Epithelial cell of proximal tubule (primary cell): ENCODE measurements around the gene DPP8. TPM values are rescaled to one million over a fixed set of nuclear protein-coding genes. Genes with fewer than 3 reads are reported as not detected.
A peak's percentile ranks its signal among the peaks of the same experiment; 100 is the strongest.

Experiments
- DNase-seq: peaks from one replicate; pipeline ENCODE4 v3.0.0-alpha.2; 2011; ENCODE audit warnings: low read depth
- H3K4me3 ChIP-seq: 2 replicates; pipeline ENCODE4 v1.5.1; 2011; ENCODE audit warnings: low read depth, mild to moderate bottlenecking, low read length
- total RNA-seq: library from RNA; depleted of rRNA; stranded (reverse); fragments of >200 nt; gene quantifications from 2 replicates; pipeline ENCODE4 v1.2.3, GENCODE V29; 2015
- TF ChIP-seq, protein P1 (sequence below): conservative IDR thresholded peaks from 2 replicates; pipeline ENCODE4 v1.5.1; 2012; ENCODE audit warnings: low read depth, mild to moderate bottlenecking, low read length

Gene DPP8
- total RNA-seq: 17.2 and 25.7 TPM in 2 replicates

DNA sequence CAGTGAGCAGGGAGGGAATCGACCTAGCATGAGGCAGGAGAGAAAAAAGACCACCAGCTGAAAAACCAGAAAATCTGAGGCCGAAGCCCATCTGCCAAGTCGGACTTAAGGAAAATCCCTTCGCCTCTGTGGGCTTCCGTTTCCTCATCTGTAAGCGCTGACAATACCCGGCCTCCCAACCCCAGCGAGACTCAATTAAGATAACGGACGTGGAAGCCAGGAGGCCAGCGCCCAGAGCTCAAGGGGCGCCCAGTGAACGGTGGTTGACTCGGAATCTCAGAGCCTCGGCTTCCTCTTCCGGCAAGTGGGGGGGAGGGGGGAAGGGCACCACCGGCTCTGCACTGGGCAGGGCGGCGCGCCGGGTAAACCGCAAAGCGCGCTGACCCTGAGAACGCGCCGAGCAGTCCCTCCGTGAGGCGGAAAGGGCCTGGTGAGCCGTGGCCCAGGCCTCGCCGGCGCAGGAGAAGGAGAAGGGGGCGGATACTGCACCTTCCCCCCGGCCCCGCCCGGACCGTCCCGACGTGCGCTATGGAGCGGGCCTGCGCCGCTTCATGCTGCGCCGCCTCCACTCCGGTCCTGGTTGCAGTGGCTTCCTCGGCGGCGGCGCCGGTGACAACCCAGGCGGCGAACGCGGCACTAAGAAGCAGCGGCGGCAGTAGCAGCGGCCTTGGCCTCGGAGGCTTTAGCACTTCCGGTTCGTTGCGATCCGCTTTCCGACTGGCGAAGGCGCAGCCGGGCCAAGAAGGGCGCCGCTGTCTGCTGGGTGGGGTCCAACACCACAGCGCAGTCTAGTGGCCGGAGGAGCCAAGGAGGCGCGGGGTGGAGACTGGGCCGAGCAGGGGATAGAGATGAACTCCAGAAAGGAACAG is at the start of gene DPP8:
Gene DPP8, minus strand, starts transcription at position 693 of the 869 bp plus-strand sequence. CDS start 5,136 bp downstream, outside the sequence.
- DNase-seq: peak; percentile 63
- TF ChIP-seq, protein P1, sequence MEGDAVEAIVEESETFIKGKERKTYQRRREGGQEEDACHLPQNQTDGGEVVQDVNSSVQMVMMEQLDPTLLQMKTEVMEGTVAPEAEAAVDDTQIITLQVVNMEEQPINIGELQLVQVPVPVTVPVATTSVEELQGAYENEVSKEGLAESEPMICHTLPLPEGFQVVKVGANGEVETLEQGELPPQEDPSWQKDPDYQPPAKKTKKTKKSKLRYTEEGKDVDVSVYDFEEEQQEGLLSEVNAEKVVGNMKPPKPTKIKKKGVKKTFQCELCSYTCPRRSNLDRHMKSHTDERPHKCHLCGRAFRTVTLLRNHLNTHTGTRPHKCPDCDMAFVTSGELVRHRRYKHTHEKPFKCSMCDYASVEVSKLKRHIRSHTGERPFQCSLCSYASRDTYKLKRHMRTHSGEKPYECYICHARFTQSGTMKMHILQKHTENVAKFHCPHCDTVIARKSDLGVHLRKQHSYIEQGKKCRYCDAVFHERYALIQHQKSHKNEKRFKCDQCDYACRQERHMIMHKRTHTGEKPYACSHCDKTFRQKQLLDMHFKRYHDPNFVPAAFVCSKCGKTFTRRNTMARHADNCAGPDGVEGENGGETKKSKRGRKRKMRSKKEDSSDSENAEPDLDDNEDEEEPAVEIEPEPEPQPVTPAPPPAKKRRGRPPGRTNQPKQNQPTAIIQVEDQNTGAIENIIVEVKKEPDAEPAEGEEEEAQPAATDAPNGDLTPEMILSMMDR: peak; percentile 92
- H3K4me3 ChIP-seq: peak within 1 kb of the TSS; percentile 92

DNA sequence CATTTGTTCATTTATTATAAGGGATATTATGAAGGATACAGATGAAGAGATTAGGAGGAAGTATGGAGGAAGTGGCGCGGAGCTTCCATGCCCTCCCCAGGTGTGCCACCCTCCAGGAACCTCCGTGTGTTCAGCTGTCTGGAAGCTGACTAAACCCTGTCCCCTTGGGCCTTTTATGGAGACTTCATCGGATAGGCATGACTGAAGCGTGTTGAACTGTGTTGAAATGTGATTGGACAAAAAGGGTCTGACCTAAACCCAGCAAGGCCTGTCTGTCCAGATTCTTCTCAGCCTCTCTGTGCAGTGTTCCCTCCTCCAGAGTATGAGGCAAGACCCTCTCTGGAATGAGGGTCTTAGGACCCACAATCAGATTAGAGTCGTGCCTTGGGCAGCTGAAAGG is 44.4 kb upstream of the DPP8 start:
- no peak for DNase-seq
- H3K4me3 ChIP-seq: no peak overlapping the region
- TF ChIP-seq, protein P1: no peak

DNA sequence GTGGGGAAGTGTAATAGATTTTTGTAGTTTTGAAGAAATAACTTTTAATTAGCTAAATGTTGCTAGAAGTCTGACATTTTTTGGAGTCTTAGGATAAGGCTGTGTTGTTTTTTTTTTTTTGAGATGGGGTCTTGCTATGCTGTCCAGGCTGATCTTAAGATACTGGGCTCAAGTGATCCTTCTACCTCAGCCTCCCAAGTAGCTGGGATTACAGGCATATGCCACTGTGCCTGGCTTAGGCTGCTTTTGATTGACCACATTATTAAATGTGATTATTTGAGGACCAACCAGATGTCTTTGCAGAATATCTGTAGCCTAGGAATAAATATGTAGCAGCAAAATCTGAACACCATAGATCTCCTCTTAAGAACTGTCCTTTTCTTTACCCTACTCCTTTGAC is 42.5 kb upstream of the DPP8 start:
- H3K4me3 ChIP-seq: no peak overlapping the region
- TF ChIP-seq, protein P1: no peak
- no peak for DNase-seq

DNA sequence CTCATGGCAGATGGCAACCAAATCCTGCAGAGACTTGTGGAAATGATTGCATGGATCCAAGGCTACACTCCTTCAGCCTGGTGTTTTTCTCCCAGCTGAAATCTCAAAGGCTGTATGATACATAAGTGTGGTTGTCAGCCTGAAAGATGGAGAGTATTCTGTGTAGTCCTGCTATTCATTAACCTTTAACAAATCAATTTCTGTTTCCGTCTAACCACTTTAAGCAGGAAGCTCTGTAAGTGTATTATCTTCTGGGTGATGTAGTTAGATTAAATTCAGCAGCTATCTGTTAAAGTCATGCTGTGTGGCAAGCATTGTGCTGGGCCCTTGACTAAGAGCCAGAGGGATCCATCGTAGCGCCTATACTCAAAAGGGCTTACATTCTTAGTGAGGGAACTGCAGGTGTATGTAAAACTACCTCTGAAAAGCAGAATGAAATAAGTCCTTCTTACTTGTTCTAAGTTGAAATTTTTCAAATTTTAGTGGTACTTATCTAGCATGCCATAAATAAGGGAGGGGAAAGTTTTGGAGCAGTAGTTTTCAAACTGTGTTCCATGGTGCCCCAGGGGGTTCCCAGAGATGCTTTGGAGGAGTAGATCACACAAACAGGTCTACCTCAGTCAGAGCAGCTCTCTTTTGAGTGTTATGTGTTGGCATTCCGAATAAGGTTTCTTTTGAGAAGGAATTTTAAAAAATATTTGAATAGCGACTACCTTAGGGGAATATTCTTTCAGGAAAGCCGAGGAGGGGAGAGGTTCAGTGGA is 41.7 kb upstream of the DPP8 start:
- no peak overlapping the region for H3K4me3 ChIP-seq
- TF ChIP-seq, protein P1: no peak

DNA sequence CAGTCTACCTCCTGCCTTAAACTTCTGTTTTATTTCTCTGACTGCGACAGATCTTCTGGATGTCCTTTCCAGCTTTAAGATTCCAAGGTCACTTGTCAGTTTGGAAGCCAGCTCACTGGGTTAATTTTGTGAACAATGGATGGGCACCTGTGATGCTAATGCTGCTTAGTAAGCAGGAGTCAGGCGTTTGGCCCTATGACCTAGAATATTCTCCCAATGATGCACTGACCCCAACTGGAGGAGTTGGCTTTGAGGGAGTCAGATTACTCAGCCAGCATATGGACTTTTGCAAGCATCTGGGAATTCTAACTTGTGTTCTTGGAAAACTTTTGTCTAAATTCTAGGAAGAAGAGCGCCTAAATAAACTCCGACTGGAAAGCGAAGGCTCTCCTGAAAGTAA is 40.8 kb upstream of the DPP8 start:
- DNase-seq: no peak
- H3K4me3 ChIP-seq: no peak overlapping the region
- TF ChIP-seq, protein P1: no peak

More for the DNA sequence above, 41.7 kb upstream of the DPP8 start:
- no peak for DNase-seq

DNA sequence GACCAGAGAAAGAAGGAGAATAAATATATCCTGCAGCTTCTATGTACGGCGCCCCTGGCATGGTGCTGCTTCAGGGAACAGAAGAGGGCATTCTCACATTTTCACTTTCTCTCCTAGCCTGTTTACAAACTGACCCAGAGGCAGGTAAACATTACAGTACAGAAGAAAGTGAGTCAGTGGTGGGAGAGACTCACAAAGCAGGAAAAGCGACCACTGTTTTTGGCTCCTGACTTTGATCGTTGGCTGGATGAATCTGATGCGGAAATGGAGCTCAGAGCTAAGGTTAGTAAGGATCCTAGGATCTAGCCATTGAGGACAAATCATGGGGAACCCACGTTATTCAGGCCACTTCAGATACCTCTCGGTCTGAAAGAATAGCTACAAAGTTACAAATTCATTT is 39.1 kb upstream of the DPP8 start:
- DNase-seq: no peak

More for the DNA sequence above, 39.1 kb upstream of the DPP8 start:
- TF ChIP-seq, protein P1: no peak
- H3K4me3 ChIP-seq: no peak overlapping the region
